Liver (tissue), 9 donors: ENCODE results near the gene FHDC1. TPM values are rescaled to one million over a fixed set of nuclear protein-coding genes. Genes with fewer than 3 reads are reported as not detected.

Experiments used
- DNase-seq: peaks from one replicate; pipeline ENCODE4 v3.0.0-alpha.2; 2017; ENCODE audit warnings: low spot score
- H3K27ac ChIP-seq, 2 donors: one replicate each; pipeline ENCODE4 v1.7.0; 2013; ENCODE audit warnings: inconsistent platforms in 2 of 2, low read length in 2 of 2, control low read depth in 1 of 2, low read depth in 1 of 2, mild to moderate bottlenecking in 1 of 2
- H3K27me3 ChIP-seq, 4 donors: one replicate each; pipeline versions ENCODE4 v1.6.1 to v1.7.0; 2013; ENCODE audit warnings: low read length in 3 of 4, inconsistent platforms in 1 of 4, mild to moderate bottlenecking in 1 of 4, moderate library complexity in 1 of 4; ENCODE audit not compliant: control insufficient read depth in 4 of 4, insufficient read depth in 4 of 4
- H3K36me3 ChIP-seq, 4 donors: one replicate each; pipeline versions ENCODE4 v1.6.1 to v1.7.0; 2013; ENCODE audit warnings: low read length in 3 of 4, mild to moderate bottlenecking in 3 of 4, low read depth in 1 of 4, moderate library complexity in 1 of 4; ENCODE audit not compliant: control insufficient read depth in 4 of 4, insufficient read depth in 3 of 4
- H3K4me1 ChIP-seq, 4 donors: one replicate each; pipeline versions ENCODE4 v1.6.1 to v1.7.0; 2013; ENCODE audit warnings: low read length in 3 of 4, mild to moderate bottlenecking in 3 of 4, moderate library complexity in 1 of 4; ENCODE audit not compliant: control insufficient read depth in 4 of 4, insufficient read depth in 4 of 4
- H3K4me3 ChIP-seq, 3 donors: one replicate each; pipeline versions ENCODE4 v1.6.1 to v1.7.0; 2013; ENCODE audit warnings: low read length in 3 of 3, control low read depth in 1 of 3, low read depth in 1 of 3, mild to moderate bottlenecking in 1 of 3
- H3K9ac ChIP-seq, 2 donors: one replicate each; pipeline ENCODE4 v1.7.0; 2013; ENCODE audit warnings: low read length in 2 of 2, mild to moderate bottlenecking in 2 of 2, moderate library complexity in 2 of 2, control low read depth in 1 of 2, low read depth in 1 of 2
- H3K9me3 ChIP-seq, 4 donors: one replicate each; pipeline versions ENCODE4 v1.6.1 to v1.7.0; 2013; ENCODE audit warnings: low read length in 3 of 4; ENCODE audit not compliant: control insufficient read depth in 4 of 4
- ATF3 ChIP-seq: IDR thresholded peaks from 2 replicates; pipeline ENCODE4 v1.6.1; 2016; ENCODE audit warnings: antibody characterized with exemption
- EGR1 ChIP-seq, 2 donors: IDR thresholded peaks; 2 replicates each; pipeline ENCODE4 v1.6.1; 2016 to 2018; ENCODE audit warnings: antibody characterized with exemption in 2 of 2, low read depth in 2 of 2
- FOXA1 ChIP-seq: IDR thresholded peaks from 2 replicates; pipeline ENCODE4 v1.6.1; 2016; ENCODE audit warnings: antibody characterized with exemption
- HNF4A ChIP-seq, 2 donors: conservative IDR thresholded peaks; 2 replicates each; pipeline ENCODE4 v1.6.1; 2016; ENCODE audit warnings: antibody characterized with exemption in 2 of 2, mild to moderate bottlenecking in 2 of 2
- HNF4G ChIP-seq: IDR thresholded peaks from 2 replicates; pipeline ENCODE4 v1.6.1; 2016; ENCODE audit warnings: antibody characterized with exemption
- JUND ChIP-seq, 2 donors: IDR thresholded peaks; 2 replicates each; pipeline ENCODE4 v1.6.1; 2016; ENCODE audit warnings: antibody characterized with exemption in 2 of 2
- MAX ChIP-seq: IDR thresholded peaks from 2 replicates; pipeline ENCODE4 v1.6.1; 2016; ENCODE audit warnings: antibody characterized with exemption
- NR2F2 ChIP-seq: IDR thresholded peaks from 2 replicates; pipeline ENCODE4 v1.6.1; 2016; ENCODE audit warnings: antibody characterized with exemption
- RAD21 ChIP-seq, 2 donors: IDR thresholded peaks; 2 replicates each; pipeline ENCODE4 v1.6.1; 2016; ENCODE audit warnings: antibody characterized with exemption in 2 of 2, mild to moderate bottlenecking in 2 of 2
- REST ChIP-seq: IDR thresholded peaks from 2 replicates; pipeline ENCODE4 v1.6.1; 2016; ENCODE audit warnings: antibody characterized with exemption, mild to moderate bottlenecking
- RXRA ChIP-seq, 2 donors: IDR thresholded peaks; 2 replicates each; pipeline ENCODE4 v1.6.1; 2017 to 2018; ENCODE audit warnings: antibody characterized with exemption in 2 of 2, mild to moderate bottlenecking in 1 of 2
- SP1 ChIP-seq: IDR thresholded peaks from 2 replicates; pipeline ENCODE4 v1.6.1; 2018; ENCODE audit warnings: antibody characterized with exemption, mild to moderate bottlenecking
- TAF1 ChIP-seq: conservative IDR thresholded peaks from 2 replicates; pipeline ENCODE4 v1.6.1; 2016; ENCODE audit warnings: antibody characterized with exemption, mild to moderate bottlenecking
- YY1 ChIP-seq: IDR thresholded peaks from 2 replicates; pipeline ENCODE4 v1.6.1; 2016; ENCODE audit warnings: antibody characterized with exemption, mild to moderate bottlenecking
- ZBTB33 ChIP-seq: IDR thresholded peaks from 2 replicates; pipeline ENCODE4 v1.6.1; 2016; ENCODE audit warnings: antibody characterized with exemption
- WGBS: extraction: QIAGEN DNeasy Blood & Tissue Kit; methylation state at CpG from one replicate; pipeline ENCODE4 v1.1.7; 2013; 5-methylcytosine and 5-hydroxymethylcytosine counted together
- polyA plus RNA-seq, 2 donors: library from polyadenylated mRNA; stranded (reverse) in 1 of 2; unstranded in 1 of 2; fragments of 200-250 nt in 1 of 2; fragments of >200 nt in 1 of 2; fragmentation: Nextera tagmentation in 1 of 2; extraction: Ambion mirVana in 1 of 2; gene quantifications; one replicate each; pipeline versions ENCODE4 v1.2.1 to v1.2.3, GENCODE V29; 2013 to 2015
- total RNA-seq, 2 donors: library from RNA; depleted of rRNA; stranded (reverse); fragments of >200 nt; gene quantifications; one replicate each; pipeline ENCODE4 v1.2.3, GENCODE V29; 2014
- TF ChIP-seq, protein P1 (sequence below): fragments of 150-350 bp; IDR thresholded peaks from 2 replicates; pipeline ENCODE4 v1.5.1; 2017; ENCODE audit warnings: improper control_type of control experiment, low read depth, low read length; ENCODE audit not compliant: missing input control
- donor health status: healthy.
- donor health status: healthy.
- donor health status: healthy.
- donor health status: healthy.
- donor health status: healthy.

Gene FHDC1
- total and polyA plus RNA-seq, 4 donors, result 0.06 to 33.0 (median 0.11) TPM

DNA sequence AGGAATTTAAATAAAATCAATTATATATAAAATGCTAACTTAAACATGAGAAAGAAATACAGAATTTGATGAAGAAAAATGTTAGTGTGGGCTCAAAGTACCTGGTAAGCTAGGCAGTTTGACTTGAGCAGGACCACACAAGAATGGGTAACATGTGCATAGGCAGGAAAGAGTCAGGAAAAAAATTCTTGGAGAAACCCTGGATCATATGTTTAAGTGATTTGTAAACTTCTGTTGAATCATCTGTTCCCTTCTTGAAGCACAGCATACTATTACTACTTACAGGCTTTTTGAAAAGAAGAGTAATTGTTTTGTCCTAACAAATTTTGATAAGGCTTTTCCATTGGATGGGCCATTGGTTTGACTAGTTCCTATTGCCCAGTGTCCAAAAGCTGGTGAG lies 37.5 kb upstream of the FHDC1 start:
- TF ChIP-seq REST (no peak), NR2F2 (no peak), MAX (no peak), ATF3 (no peak), ZBTB33 (no peak), JUND (IDR thresholded peaks at IDR 0.05) (no peak), HNF4A (conservative IDR thresholded peaks at IDR 0.05) (no peak), RXRA (IDR thresholded peaks at IDR 0.05) (no peak), FOXA1 (no peak)

DNA sequence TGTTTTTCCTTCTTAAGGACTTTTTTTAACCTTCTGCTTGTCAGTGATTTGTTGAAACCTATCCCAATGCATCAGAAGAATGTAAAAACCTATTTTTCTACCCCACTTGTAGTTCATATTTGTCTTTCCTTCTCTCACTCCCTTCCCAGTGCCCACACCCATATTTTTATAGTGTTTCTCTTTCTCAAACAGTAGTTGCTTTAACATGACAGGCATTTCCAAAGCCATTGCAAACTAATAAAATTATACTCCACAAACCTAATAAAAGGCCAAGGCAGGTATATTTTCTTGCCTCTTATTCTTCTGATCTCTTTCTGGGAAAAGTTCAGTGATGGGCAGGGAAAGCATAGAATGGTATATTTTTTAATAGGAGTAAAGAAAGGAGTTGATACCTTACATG lies 35.7 kb upstream of the FHDC1 start:
- no peak overlapping the region for H3K4me3 ChIP-seq
- DNase-seq, result no peak
- no peaks in the 10 kb centered on the region for H3K9me3 ChIP-seq
- H3K27me3 ChIP-seq, result no peaks in the 10 kb centered on the region
- no peak overlapping the region for H3K27ac ChIP-seq
- no peaks in the 10 kb centered on the region for H3K4me1 ChIP-seq
- H3K9ac ChIP-seq, result no peak overlapping the region
- no peaks in the 10 kb centered on the region for H3K36me3 ChIP-seq
- TF ChIP-seq JUND (IDR thresholded peaks at IDR 0.05), result no peak
- TF ChIP-seq FOXA1, result no peak

More for the DNA sequence above, 37.5 kb upstream of the FHDC1 start:
- Histone ChIP-seq H3K4me1 (no peaks in the 10 kb centered on the region), H3K4me3 (no peak overlapping the region), H3K9ac (no peak overlapping the region), H3K27me3 (no peaks in the 10 kb centered on the region), H3K36me3 (no peaks in the 10 kb centered on the region), H3K27ac (no peak overlapping the region), H3K9me3 (no peaks in the 10 kb centered on the region)
- no peak for DNase-seq

DNA sequence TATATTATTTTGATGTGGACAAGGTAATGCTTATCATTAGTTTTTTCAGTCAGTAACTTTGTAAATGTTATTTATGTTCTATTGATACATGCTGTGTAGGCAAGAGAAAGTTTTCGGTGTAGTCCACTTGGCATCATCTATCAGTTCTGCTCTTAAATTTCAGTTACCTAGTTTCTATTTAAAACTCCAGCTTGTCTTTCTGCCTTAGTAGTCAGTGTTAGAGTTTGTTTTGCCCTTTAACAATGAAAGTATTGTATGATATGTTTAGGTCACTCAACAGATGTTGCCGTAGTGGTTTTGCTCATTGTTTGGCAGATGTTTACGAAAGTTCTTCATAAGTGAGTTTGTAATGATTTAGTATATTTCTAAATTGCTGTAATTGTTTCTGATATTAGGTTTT lies 34.9 kb upstream of the FHDC1 start:
- Histone ChIP-seq H3K27me3 (no peaks in the 10 kb centered on the region), H3K36me3 (no peaks in the 10 kb centered on the region), H3K4me1 (no peaks in the 10 kb centered on the region), H3K27ac (no peak overlapping the region), H3K9ac (no peak overlapping the region), H3K4me3 (no peak overlapping the region), H3K9me3 (no peaks in the 10 kb centered on the region)
- no peak for DNase-seq
- WGBS, result 91% methylated on average over 3 of the region's 3 CpGs
- TF ChIP-seq REST (no peak), JUND (IDR thresholded peaks at IDR 0.05) (no peak), NR2F2 (no peak), FOXA1 (no peak), EGR1 (IDR thresholded peaks at IDR 0.05; ENCODE audit: low read depth in 2 of 2) (no peak), RAD21 (IDR thresholded peaks at IDR 0.05) (no peak), YY1 (no peak), HNF4A (conservative IDR thresholded peaks at IDR 0.05) (no peak), RXRA (IDR thresholded peaks at IDR 0.05) (no peak), HNF4G (no peak), TAF1 (no peak), MAX (no peak), ATF3 (no peak), SP1 (no peak)
- TF ChIP-seq, protein P1, sequence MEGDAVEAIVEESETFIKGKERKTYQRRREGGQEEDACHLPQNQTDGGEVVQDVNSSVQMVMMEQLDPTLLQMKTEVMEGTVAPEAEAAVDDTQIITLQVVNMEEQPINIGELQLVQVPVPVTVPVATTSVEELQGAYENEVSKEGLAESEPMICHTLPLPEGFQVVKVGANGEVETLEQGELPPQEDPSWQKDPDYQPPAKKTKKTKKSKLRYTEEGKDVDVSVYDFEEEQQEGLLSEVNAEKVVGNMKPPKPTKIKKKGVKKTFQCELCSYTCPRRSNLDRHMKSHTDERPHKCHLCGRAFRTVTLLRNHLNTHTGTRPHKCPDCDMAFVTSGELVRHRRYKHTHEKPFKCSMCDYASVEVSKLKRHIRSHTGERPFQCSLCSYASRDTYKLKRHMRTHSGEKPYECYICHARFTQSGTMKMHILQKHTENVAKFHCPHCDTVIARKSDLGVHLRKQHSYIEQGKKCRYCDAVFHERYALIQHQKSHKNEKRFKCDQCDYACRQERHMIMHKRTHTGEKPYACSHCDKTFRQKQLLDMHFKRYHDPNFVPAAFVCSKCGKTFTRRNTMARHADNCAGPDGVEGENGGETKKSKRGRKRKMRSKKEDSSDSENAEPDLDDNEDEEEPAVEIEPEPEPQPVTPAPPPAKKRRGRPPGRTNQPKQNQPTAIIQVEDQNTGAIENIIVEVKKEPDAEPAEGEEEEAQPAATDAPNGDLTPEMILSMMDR, result no peak
